Esophagus squamous epithelium (tissue), 5 donors: Measurements from ENCODE around the gene TPSD1. TPM values are rescaled to one million over a fixed set of nuclear protein-coding genes. Genes with fewer than 3 reads are reported as not detected.

Experiments
- DNase-seq: peaks from one replicate; lab custom pipeline; 2025; lab: John Stamatoyannopoulos, UW
- H3K27ac ChIP-seq, 4 donors: fragments of 200-600 bp; sonication (generic); one replicate each; pipeline ENCODE4 v1.5.1; 2016 to 2019; ENCODE audit warnings: mild to moderate bottlenecking in 1 of 4
- H3K27me3 ChIP-seq, 4 donors: fragments of 200-600 bp; sonication (generic); 1 replicate in 3 of 4; 2 replicates in 1 of 4; pipeline versions ENCODE4 v1.5.1 to v1.6.0; 2017 to 2021; ENCODE audit warnings: antibody characterized with exemption in 1 of 4
- H3K36me3 ChIP-seq, 3 donors: fragments of 200-600 bp; sonication (generic); one replicate each; pipeline ENCODE4 v1.5.1; 2016 to 2019
- H3K4me1 ChIP-seq, 3 donors: fragments of 200-600 bp; sonication (generic); one replicate each; pipeline ENCODE4 v1.5.1; 2017 to 2019
- H3K4me3 ChIP-seq, 4 donors: fragments of 200-600 bp; sonication (generic); 1 replicate in 3 of 4; 2 replicates in 1 of 4; pipeline ENCODE4 v1.5.1; 2016 to 2019; ENCODE audit warnings: mild to moderate bottlenecking in 2 of 4, moderate library complexity in 1 of 4
- H3K9me3 ChIP-seq, 3 donors: fragments of 200-600 bp; sonication (generic); one replicate each; pipeline ENCODE4 v1.5.1; 2016 to 2019
- CTCF ChIP-seq, 6 experiments: fragments of 450-650 bp in 4 of 6; fragments of 200-600 bp in 2 of 6; sonication (generic) in 2 of 6; IDR thresholded peaks; one replicate each; pipeline ENCODE4 v1.5.1; 2016 to 2019; ENCODE audit warnings: antibody characterized with exemption in 6 of 6, mild to moderate bottlenecking in 4 of 6, moderate library complexity in 4 of 6
- POLR2A ChIP-seq, 4 donors: fragments of 450-650 bp; IDR thresholded peaks; one replicate each; pipeline ENCODE4 v1.6.1; 2017; ENCODE audit warnings: antibody characterized with exemption in 4 of 4, mild to moderate bottlenecking in 4 of 4, moderate library complexity in 3 of 4
- WGBS, 2 donors: methylation state at CpG; one replicate each; pipeline ENCODE4 v1.1.5; 2018; 5-methylcytosine and 5-hydroxymethylcytosine counted together
- intact Hi-C: fragments of 100-400 bp; cut with DNase I; formaldehyde crosslinking; loops from one replicate; pipeline ENCODE4 v1.15.0; 2022
- total RNA-seq, 4 donors: library from RNA; depleted of rRNA; stranded (reverse); fragments of >200 nt; gene quantifications; one replicate each; pipeline ENCODE4 v1.1.0, GENCODE V29; 2016
- donor health status: DM: yes; HTN: yes; CAD: no.

Gene TPSD1
- total RNA-seq, 4 donors from 2014 or later = 0.91 to 5.9 TPM; not detected in 2

DNA sequence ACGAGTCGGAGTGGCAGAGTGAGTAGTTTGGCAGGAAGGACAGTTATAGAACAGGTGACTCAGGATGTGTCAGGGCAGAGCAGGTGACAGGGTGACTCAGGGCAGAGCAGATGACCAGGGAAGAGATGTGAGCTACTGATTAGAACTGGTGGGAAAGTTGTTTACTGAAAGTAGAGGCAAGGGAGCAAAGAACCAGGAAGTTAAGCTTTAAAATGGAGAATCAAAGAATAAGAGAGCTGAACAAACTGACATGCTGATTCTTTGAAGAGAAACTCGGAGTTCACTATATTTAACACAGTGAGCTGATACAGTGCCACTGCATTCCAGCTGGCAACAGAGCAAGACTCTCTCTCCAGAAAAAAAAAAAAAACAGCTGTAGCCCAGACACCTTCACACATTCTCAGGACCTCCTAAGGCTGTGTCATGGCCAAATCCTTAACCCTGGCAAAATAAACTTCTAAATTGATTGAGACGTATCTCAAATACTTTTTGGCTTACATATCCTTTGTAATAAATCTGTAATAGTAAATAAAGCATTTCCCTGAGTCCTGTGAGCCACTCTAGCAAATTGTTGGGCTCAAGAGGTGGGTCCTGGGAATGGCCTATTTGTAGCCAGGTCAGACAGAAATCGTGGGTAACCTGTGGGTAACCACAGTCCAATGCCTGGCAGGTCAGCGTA lies 41.3 kb downstream of the TPSD1 start:
- intact Hi-C loops = no loop called here
- WGBS, 2 donors = 39 to 42% methylated on average over 4 to 6 of the region's 6 CpGs
- no peak overlapping the region for H3K4me3 ChIP-seq
- peak overlapping the region in 2 of 4 donors; percentile 51 to 70 for H3K27ac ChIP-seq
- no peak for DNase-seq
- H3K36me3 ChIP-seq = no peaks in the 10 kb centered on the region
- TF ChIP-seq POLR2A (IDR thresholded peaks at IDR 0.05) = no peak
- no peak for TF ChIP-seq CTCF (IDR thresholded peaks at IDR 0.05)
- no peaks in the 10 kb centered on the region for H3K9me3 ChIP-seq
- peaks cover 9 to 55% (median 19%) of the 10 kb centered on the region in 3 donors for H3K4me1 ChIP-seq
- peaks cover 0 to 85% (median 0%) of the 10 kb centered on the region in 4 donors for H3K27me3 ChIP-seq

DNA sequence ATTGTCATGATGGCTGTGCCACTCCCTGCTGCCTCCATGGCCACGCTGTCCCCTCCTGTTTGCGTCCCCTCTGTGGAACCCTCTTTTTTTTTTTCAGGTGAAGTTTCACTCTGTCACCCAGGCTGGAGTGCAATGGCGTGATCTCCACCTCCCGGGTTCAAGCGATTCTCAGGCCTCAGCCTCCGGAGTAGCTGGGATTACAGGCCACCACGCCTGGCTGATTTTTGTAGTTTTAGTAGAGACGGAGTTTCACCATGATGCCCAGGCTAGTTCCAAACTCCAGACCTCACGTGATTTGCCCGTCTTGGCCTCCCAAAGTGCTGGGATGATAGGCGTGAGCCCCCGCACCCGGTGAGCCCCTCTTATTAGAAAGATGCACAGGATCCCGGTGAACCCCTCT lies 42.5 kb downstream of the TPSD1 start:
- Histone ChIP-seq H3K9me3 (no peaks in the 10 kb centered on the region), H3K4me3 (no peak overlapping the region), H3K36me3 (no peaks in the 10 kb centered on the region), H3K27me3 (peaks cover 0 to 76% (median 0%) of the 10 kb centered on the region in 4 donors), H3K4me1 (peaks cover 15 to 64% (median 28%) of the 10 kb centered on the region in 3 donors), H3K27ac (no peak overlapping the region)
- no peak for DNase-seq
- TF ChIP-seq POLR2A (IDR thresholded peaks at IDR 0.05) = no peak
- no peak for TF ChIP-seq CTCF (IDR thresholded peaks at IDR 0.05)
- intact Hi-C loops = no loop called here
- WGBS, 2 donors = 90 to 92% methylated on average over 12 of the region's 14 CpGs

- TF ChIP-seq CTCF (IDR thresholded peaks at IDR 0.05) = no peak
- peaks cover 0 to 70% (median 0%) of the 10 kb centered on the region in 4 donors for H3K27me3 ChIP-seq
- H3K4me3 ChIP-seq = peak overlapping the region in 1 of 4 donors; percentile 6
- H3K4me1 ChIP-seq = peaks cover 22 to 72% (median 32%) of the 10 kb centered on the region in 3 donors
- WGBS, 2 donors = 42 to 46% methylated on average over 26 to 28 of the region's 31 CpGs
- no peak overlapping the region for H3K27ac ChIP-seq
- intact Hi-C loops = no loop called here
- no peaks in the 10 kb centered on the region for H3K9me3 ChIP-seq
- H3K36me3 ChIP-seq = no peaks in the 10 kb centered on the region
- no peak for DNase-seq
Measured at GRCh38 chr16:1299012-1299867, 43.4 kb downstream of the TPSD1 start.

DNA sequence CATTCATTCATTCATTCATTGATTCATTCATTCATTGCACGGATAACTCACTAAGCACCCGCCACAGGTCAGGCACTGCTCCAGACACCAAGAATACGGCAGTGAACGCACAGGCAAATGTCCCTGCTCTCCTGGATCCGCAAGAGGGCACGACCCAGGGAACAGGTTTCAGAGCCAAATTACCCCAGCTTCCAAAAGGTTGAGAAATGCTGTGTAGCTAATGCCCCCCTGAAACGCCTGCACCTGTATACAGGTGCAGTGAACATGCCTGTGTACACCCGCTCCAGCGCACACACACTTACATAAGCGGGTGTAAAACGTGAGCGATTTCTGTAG lies 44.0 kb downstream of the TPSD1 start:
- TF ChIP-seq CTCF (IDR thresholded peaks at IDR 0.05) (no peak), POLR2A (IDR thresholded peaks at IDR 0.05) (no peak)
- Histone ChIP-seq H3K4me1 (peaks cover 22 to 73% (median 32%) of the 10 kb centered on the region in 3 donors), H3K4me3 (no peak overlapping the region), H3K9me3 (no peaks in the 10 kb centered on the region), H3K27me3 (peaks cover 0 to 64% (median 0%) of the 10 kb centered on the region in 4 donors), H3K36me3 (no peaks in the 10 kb centered on the region), H3K27ac (no peak overlapping the region)
- intact Hi-C loops = no loop called here
- WGBS, 2 donors = 52 to 56% methylated on average over 5 to 11 of the region's 12 CpGs
- no peak for DNase-seq
